Activated naive CD4-positive, alpha-beta T cell (primary cell): Measurements from ENCODE around the gene INPP4A.

Source experiments
- DNase-seq, 4 experiments: peaks; one replicate each; lab custom pipeline; 2025; lab: John Stamatoyannopoulos, UW

INPP4A gene

DNA sequence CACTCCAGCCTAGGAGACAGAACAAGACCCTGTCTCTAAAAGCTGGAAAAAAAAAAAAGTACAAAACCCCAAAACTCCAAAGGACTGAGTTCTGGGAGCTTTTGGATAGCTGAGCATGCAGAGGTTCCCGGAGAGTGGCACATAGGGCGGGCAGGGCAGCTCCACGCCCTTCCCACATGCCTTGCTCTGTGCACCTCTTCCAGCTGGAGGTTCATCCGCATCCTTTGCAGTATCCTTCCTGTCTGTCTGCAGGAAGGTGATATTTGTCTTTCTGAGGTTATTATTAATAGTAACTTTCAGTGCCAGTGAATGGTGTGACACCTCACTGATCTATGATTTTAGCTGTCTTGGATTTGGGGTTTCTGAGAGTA, 70.2 kb downstream of the INPP4A start:
- DNase-seq, result no peak

DNA sequence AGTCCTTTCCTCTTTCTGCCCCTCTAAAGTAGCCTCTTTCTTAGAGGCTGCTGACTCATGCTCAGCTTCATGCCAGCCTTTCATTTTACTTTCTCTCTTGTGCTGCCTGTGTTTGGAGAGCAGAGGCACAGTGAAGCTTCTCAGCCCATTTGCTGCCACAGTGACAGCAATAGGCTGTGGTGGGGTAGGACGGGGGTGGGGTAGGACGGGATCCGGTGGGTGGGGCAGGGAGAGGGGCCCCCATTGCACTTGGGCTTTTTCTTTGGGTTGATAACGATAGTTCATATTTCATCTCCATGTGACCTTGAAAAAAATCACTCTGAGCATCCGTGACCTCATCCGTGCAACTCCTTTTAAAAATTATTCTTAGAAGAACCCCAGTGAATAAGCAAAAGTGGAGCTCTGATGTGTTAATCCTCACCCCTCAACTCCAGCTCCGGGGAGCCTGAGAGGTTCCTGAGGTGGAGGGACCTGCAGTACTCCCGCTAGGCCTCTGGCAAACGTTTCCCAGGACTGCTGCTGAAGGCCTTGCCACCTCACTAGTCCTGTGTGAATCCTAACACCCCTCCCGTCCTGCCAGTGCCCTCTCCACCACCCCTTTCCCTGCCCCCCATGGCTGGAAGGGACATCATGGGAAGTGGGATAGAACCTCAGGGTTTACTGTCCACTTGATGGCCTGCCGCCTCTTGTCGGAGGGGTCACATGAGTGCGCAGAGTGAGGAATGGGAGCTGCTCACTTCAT, 70.8 kb downstream of the INPP4A start:
- no peak for DNase-seq

DNA sequence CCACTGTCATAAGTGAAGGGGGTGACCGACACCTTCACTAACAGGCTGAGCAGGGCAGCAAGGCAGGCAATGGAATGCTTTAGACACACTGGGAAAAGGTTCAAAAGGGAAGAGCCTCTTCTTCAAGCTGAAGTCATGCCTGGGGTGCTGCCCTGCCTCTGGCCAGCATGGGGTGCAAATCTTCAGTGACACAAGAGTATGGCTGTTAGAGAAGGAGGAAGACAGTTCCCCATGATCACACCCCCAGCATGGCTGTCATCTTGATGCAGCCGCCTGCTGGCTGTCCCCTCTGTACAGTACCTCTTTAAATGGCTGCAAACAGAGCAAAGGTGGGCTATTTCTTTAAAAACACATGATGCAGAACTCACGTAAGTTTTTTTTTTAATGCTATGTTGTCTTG, 71.9 kb downstream of the INPP4A start:
- no peak for DNase-seq

DNA sequence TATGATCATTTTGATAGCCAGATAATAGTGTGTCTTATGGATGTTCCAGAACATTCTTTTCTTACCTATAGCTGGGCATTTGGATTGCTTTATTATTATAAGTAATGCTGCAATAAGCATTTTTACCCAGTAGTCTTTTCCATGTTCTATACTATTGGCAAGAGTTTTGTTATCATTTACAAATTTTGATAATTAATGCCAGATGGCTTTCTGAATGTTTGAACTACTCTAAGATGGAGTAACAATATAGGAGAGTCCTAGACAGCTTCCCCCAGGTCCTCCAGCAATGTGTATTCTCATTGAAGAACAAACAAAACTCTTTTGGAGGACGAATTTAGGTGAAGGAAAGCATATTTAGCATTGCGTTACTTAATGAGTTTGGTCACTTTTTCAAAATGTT, 73.0 kb downstream of the INPP4A start:
- DNase-seq, result no peak

DNA sequence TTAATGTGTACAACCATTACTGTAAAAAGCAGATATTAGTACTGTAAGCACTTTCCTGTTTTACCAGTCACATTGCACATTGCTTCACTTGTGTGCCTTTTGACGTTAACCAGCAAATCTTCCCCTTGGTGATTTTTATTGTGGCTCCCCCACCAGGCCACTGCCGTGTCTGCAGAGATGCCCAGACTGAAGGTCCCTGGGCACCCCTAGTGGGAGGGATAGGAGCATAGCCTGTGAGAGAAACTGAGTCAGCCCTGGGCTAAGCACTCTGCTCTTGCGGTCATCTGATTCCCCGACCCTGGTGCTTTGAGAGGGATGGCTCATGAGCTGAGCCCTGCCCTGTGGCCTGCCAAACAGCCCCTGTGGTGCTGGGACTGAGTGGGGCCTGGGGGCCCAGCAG, 73.4 kb downstream of the INPP4A start:
- DNase-seq, result peak in 1 of 4 experiments; percentile 56

DNA sequence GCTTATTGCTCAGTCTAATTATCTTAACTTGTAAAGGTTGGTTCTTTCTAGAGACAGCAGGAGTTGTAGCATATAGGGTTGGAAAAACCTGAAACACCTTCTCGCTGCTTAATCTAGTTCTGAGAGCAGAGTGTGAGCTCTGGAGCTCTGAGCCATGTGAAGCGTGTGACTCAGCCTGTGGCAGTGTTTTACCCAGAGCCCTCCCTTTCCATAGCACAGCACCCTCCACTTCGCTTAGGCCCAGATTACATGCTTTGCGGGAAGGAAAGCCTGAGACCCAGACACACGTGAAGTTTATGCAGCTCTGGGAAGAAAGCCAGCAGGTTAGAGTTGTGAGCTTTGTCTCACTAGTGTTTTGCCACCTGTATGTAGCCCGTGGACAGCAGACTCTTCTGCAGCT, 74.5 kb downstream of the INPP4A start:
- no peak for DNase-seq

DNA sequence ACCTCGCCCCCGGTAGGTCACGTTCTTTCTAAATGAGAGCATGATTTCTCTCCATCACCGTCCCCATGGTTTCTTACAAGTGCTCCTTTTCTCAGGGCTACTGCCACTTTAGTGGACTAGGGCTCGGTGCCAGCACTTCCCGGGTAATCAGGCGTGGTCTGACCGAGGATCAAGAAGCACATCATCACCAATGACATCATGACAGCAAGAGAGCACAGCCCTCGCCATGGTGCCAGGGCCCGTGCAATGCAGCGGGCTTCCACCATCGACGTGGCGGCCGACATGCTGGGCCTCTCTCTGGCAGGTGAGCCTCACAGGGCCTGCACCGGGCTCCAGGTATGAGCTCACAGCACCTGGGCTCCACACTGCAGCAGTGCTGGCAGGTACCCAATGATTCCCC, 75.2 kb downstream of the INPP4A start:
- no peak for DNase-seq

DNA sequence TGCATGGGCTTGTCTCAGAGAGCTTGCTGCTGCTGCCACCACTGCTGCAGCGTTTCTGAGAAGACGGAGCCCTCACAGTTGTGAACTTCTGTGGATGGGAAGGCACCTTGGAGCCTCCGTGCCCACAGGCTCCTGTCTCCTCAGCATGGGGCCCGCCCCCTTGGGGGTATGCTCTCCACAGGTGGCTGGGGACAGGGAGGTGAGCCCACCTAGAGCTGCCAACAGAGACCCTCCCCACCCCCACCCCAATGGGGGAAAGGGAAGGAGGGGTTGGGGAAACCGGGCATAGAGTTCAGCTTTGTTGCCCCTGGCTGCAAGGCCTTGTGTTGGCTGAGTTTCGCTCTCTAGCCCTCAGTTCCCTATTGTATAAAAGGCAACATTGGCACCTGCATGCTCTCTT, 76.1 kb downstream of the INPP4A start:
- DNase-seq, result no peak

DNA sequence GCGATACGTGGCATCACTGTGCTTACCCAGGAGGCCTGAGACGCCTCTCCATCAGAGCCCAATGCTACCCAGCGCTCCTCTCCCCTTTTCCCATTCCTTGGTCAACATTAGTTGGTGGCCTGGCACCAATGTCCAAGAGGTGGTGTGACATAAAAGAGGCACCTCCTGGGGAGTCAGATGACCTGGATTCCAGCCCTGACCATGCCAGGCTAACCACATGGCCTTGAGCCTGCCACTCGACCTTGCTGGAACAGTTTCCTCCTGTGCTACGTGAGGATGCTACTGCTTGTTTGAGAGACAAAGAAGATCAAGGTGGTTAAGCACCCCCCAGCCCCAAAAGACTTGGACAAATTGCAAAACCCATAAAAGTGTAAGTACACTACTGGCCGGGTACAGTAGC, 76.6 kb downstream of the INPP4A start:
- no peak for DNase-seq

DNA sequence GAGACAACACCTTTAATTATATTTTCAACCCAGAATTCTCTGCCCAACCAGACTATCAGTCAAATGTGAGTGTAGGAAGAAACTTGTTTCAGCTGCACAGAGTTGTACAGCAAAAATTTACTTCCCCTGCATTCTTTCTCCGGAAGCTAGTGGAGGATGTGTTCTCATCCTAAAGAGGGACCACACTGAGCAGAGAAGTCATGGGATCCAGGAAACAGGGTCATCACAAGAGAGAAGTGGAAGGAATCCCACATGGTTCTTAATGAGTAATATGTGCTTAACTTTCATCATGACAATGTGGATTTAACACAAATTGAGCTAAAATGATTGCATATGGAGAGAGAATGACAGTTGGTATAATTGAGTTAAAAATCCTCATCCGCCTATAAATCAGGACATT, 78.2 kb downstream of the INPP4A start:
- DNase-seq, result no peak

DNA sequence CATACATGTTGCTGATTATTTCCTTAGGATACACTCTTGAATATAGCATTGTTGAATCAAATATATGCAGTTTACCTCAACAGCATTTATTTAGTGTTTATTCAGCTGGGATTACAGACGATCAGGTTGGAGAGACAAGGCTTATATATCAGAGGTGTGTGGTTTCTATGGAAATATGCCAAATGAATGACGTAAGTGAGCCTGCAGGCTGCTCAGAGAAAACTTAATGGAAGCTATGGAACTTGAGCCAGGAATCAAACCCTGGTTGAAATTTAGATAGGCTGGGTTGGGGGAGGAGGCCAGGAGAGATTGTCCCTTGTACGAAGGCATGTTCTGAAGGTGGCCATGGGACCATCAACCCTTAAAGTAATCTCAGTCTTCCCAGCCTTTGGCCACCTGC, 79.5 kb downstream of the INPP4A start:
- no peak for DNase-seq

DNA sequence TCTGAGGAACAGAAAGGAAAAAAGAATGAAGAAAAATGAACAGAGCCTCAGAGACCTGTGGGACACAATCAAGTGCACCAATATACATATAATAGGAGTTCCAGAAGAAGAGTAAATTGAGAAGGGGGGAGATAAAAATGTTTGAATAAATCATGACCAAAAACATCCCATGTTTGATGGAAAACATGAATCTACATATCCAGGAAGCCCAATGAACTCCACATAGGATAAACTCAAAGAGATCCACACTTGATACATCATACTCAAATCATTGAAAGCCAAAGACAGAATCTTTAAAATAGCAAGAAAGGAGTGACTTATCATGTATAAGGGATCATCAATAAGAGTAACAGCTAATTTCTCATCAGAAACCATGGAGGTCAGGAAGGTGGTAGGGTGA, 83.7 kb downstream of the INPP4A start:
- no peak for DNase-seq

DNA sequence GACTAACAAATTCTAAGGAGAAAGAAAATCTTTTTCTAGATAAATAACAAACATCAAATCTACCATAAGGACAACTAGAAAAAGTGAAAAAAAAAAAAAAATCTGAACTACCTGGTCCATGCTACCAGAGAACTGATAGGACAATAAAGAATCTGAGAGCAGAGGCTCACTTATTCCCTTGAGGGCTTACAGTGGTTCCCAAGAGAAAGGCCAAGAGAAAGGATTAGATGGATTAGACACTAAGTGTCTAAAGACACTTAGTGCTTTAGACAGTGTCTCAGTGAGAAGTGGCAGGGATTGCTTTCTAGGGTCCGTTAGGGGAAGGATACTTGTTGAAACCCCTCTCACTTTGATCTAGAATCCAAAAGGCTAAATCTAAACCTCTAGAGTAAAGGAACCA, 85.5 kb downstream of the INPP4A start:
- no peak for DNase-seq

DNA sequence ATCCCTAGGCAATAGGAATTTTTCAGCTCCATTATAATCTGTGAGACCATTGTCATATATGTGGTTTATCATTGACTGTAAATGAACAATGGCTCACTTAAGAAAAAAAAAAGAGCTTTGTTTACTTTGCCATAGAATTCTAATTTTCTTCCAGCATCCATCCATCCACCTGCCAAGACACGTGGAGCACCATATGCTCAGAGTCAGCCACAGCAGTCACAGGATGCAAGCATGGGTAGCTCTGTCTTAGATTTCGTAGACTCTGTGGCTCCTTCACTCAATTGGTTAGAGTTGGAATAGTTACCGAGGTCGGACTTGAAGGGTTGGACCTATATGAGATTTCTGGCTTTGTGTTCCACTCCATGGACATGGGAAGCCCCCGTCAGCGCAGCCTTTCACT, 88.1 kb downstream of the INPP4A start:
- no peak for DNase-seq

DNA sequence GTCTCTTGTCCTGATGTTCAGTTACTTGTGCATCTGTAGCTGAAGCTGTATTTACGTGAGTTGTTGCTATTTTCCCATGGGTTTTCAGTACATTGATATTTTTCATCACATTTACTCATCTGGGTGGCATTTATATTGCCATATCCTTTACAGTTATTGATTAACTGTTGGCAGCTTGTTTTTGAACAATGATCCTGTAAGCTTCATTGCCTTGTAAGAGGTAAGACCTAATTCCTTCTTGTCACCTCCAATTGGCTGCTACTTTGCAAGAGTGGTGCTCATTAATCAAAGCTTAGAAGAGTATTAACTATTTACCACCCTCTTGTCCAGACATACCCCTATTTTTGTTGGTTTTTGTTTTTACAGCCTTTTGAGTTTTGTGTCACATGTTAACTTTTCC, 88.9 kb downstream of the INPP4A start:
- DNase-seq, result no peak

DNA sequence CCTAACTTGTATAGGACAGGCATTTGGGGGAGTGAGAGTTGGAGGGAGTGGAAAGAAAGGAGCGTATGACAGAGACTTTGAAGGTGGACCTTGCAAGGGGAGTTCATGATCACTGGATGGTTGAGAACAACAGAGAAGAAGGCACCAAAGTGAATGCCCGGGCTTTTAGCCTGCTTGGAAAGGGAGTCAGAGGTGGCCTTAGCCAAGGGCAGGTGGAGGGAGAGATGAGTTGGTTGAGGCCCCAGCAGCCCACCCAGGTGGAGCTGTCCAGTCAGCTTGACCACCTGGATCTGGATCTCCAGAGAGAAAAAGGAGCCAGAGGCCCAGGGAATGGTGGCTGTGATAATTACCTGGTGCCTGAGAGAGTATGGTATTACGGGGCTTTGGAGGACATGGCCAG, 90.1 kb downstream of the INPP4A start:
- DNase-seq, result no peak

DNA sequence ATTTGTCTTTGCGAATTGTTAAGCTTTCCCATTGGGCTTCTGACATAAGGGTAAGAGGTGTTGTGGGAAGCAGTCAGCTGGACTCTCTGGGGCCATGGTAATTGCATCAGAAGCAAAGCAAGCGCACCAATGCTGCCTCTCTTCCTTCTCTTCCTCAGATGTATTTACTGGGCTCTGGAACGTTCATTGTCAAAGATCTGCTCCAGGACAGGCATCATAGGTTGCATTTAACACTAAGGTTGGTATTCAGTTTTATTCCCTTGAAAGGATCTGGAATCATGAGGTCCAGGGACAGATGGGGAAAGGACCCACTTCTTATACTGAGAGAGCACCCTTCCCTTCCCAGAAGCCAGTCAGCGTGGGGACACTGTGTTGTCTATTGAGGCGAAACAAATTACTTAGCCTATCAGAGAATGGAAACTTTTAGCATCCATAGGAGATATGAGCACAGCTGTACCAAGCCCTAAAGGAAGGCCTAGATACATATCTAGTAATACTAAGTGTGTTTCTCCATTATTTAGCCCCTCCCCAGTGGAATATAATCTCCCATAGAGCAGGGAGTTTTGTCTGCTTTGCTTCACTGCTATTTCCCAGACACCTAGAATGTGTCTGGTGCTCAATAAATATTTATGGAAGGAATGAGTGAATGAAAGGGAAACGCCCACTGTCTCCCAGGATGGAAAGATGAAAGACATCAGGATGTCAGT, 91.5 kb downstream of the INPP4A start:
- no peak for DNase-seq

DNA sequence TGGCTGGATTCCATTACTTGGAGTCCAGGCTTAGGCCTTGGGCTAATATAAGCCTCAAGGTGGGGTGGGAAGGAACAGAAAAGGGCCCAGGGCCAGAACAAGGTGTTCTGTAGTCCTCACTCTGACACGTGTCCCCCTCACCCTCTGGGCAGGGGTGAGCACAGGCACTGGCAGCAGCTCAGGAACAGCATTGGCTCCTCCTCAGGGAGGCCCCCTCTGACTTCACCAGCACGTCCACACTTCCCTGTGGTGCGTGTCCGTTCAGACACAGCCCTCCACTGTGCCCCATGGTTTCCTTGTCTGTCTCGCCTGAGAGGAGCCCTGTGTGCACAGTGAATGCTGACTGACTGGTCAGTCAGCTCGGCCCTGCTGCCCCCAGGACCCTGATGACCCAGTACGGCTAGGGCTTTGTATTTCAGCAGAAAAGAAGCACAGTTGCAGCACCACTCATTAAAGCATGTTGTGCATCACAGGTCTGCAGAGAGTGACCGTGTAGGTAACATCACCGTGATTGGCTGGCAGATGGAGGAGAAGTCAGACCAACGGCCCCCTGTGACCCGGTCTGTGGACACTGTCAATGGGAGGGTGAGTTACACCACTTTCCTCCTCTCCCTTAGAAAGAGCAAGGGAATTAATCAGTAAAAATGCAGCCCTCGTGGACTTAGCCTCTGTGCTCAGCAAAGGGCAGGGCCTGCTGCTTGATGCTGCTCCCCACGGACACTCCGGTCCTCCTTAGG, 92.9 kb downstream of the INPP4A start:
- no peak for DNase-seq

DNA sequence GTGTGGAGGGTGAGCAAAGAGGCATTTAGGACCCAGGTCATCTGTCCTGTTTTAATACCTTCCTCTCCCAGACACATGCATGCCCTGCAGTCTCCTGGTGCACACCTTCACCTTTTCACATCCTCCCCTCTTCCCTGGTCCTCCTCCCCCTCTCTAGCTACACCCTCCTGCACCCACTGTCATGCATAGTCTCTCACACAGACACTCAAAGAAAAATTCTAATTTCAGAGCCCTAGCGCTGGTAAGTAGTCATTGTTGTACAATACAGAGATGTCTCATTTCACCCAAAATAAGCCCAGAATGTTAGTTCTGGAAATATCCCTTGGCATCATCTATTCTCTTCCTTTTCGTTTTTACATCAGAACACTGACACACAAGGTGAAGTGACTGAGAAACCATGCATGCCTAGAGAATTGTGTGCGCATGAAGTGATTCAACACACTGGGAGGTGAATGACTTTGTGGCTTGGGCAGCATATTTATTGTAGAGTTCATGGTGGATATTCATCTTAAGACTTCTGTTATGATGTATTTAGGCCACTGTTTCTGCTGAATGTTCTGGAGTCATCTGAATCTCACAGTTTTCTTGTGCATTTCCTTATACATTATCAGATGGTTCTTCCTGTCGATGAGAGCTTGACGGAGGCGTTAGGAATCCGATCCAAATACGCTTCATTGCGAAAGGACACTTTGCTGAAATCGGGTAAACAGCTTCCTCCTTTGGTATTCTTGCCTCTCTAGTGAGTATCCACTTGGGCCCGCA, 93.8 kb downstream of the INPP4A start:
- no peak for DNase-seq

DNA sequence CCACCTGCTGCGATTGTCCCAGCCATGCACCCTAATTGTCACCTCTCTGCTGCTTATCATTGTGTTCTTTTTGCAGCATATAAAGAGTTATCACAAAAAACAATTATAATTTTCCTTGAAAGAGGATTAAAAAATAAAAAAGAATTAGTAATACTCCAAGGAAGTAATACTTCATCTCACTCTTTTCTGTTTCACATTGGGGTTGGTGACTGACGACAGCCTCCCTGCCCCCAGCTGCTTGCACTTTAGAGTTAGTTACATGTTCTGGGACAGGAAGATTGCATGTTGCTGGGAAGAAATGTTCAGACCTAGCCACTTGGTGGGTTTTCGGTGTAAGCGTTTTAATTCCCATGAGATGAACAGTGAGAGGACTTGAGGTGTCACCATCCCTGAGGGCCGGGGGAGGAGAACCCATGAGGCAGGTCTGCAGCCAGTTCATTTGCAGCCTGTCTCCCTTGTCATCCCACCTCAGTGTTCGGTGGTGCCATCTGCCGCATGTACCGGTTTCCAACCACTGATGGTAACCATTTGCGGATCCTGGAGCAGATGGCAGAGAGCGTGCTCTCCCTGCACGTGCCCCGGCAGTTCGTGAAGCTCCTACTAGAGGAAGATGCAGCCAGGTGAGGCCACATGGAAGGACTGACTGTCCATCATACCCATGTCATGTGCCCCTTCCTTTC, 94.5 kb downstream of the INPP4A start:
- DNase-seq, result no peak

DNA sequence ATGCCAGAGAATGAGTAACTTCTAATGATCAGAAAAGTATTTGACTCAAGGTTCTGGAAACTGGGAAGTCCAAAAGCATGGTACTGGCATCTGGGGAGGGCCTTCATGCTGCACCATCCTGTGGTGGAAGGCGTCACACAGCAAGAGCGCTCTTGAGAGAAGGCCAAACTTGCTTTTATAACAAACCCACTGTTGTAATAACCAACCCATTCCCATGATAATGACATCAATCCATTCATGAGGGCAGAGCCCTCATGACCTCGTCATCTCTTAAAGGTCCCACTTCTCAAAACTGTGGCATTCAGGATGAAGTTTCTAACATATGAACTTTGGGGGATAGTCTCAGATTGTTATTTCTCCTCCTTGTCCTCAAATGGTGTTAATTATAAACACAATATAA, 95.9 kb downstream of the INPP4A start:
- DNase-seq, result no peak

DNA sequence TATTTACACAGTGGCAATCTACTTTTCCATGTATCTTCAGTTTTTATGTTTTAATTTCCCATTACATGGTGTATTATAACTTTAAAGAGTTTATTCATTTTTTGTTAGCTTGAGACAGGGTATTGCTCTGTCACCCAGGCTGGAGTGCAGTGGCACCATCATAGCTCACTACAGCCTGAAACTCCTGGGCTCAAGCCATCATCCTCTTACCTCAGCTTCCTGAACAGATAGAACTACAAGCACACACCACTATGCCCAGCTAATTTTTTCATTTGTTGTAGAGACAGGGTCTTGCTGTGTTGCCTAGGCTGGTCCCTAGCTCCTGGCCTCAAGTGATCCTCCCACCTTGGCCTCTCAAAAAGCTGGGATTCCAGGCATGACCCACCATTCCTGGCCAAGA, 96.8 kb downstream of the INPP4A start:
- DNase-seq, result no peak
